MCF 10A (cell line): ENCODE results near the gene PAQR4. TPM values are rescaled to one million over a fixed set of nuclear protein-coding genes. Genes with fewer than 3 reads are reported as not detected.
A peak's percentile ranks its signal among the peaks of the same experiment; 100 is the strongest.

ENCODE experiments used
- BruUV-seq: library from RNA; stranded (reverse); fragments of 400-500 nt; replicated peaks from 2 replicates; lab custom pipeline; 2021; lab: Mats Ljungman, UMichigan
- CTCF ChIA-PET: fragments of 300-600 bp; sonication (Branson Sonifier 250); formaldehyde crosslinking; extraction: SDS; loops from one replicate; lab custom pipeline; 2021; ENCODE audit warnings: antibody characterized with exemption, inconsistent platforms; lab: Yijun Ruan, JAX
- POLR2A ChIA-PET: fragments of 300-600, 350-650 bp; sonication (Branson Sonifier 250); formaldehyde crosslinking; extraction: SDS; loops from one replicate; lab custom pipeline; 2020; ENCODE audit warnings: antibody characterized with exemption, inconsistent platforms; lab: Yijun Ruan, JAX
- DNase-seq: peaks from one replicate; pipeline ENCODE4 v3.0.0-alpha.2; 2018; ENCODE audit not compliant: unreplicated experiment
- H3K27ac Mint-ChIP-seq: one replicate; pipeline ENCODE4 v1.8.0; 2022; ENCODE audit warnings: mild to moderate bottlenecking, low read depth, mixed read lengths; ENCODE audit not compliant: unreplicated experiment
- H3K27me3 Mint-ChIP-seq: one replicate; pipeline ENCODE4 v1.8.0; 2022; ENCODE audit warnings: mixed read lengths; ENCODE audit not compliant: insufficient read depth, unreplicated experiment
- H3K36me3 Mint-ChIP-seq: one replicate; pipeline ENCODE4 v1.8.0; 2022; ENCODE audit warnings: mild to moderate bottlenecking, moderate library complexity, mixed read lengths; ENCODE audit not compliant: insufficient read depth, unreplicated experiment
- H3K4me1 Mint-ChIP-seq: one replicate; pipeline ENCODE4 v1.8.0; 2022; ENCODE audit warnings: mixed read lengths; ENCODE audit not compliant: insufficient read depth, unreplicated experiment
- H3K4me3 Mint-ChIP-seq: one replicate; pipeline ENCODE4 v1.8.0; 2022; ENCODE audit warnings: mild to moderate bottlenecking, moderate library complexity, mixed read lengths; ENCODE audit not compliant: unreplicated experiment
- H3K9me3 Mint-ChIP-seq: one replicate; pipeline ENCODE4 v1.8.0; 2022; ENCODE audit warnings: mixed read lengths; ENCODE audit not compliant: unreplicated experiment
- CTCF ChIP-seq: fragments of 200-600 bp; IDR thresholded peaks from one replicate; pipeline ENCODE4 v1.8.0; 2022; ENCODE audit warnings: antibody characterized with exemption, mild to moderate bottlenecking; ENCODE audit not compliant: unreplicated experiment
- intact Hi-C: fragments of 100-400 bp; cut with micrococcal nuclease; formaldehyde crosslinking; loops from 2 replicates; pipeline ENCODE4 v1.14.1; 2022
- total RNA-seq: library from RNA; stranded (reverse); gene quantifications from 2 replicates; pipeline ENCODE4 v1.2.3, GENCODE V29; 2022

Gene PAQR4
- total RNA-seq, 1 experiment from 2014 or later, result 7.9 TPM

GRCh38 chr16:2955779-2956578 is 13.2 kb upstream of the PAQR4 start:
- no peak for DNase-seq
- Mint-ChIP-seq H3K9me3 (no peaks in the 10 kb centered on the region), H3K4me3 (no peak overlapping the region), H3K27ac (no peak overlapping the region), H3K36me3 (no peaks in the 10 kb centered on the region), H3K4me1 (peaks cover 9% of the 10 kb centered on the region), H3K27me3 (peaks cover 11% of the 10 kb centered on the region)
- no TSS peak for BruUV-seq
- ChIA-PET POLR2A (no interaction called here), CTCF (interaction anchor here (0.7 kb wide), 1 partner anchor 16 kb away, joined by 3 read pairs; no protein-coding TSS in a partner anchor)
- TF ChIP-seq CTCF, result no peak
- intact Hi-C loops, result no loop called here

GRCh38 chr16:2956579-2956956 is 12.6 kb upstream of the PAQR4 start:
- no peak for DNase-seq
- ChIA-PET CTCF (interaction anchor here (0.7 kb wide), 1 partner anchor 16 kb away, joined by 3 read pairs; no protein-coding TSS in a partner anchor), POLR2A (no interaction called here)
- no peak for TF ChIP-seq CTCF
- no TSS peak for BruUV-seq
- Mint-ChIP-seq H3K9me3 (no peaks in the 10 kb centered on the region), H3K27me3 (peaks cover 11% of the 10 kb centered on the region), H3K36me3 (no peaks in the 10 kb centered on the region), H3K4me3 (no peak overlapping the region), H3K27ac (no peak overlapping the region), H3K4me1 (peaks cover 9% of the 10 kb centered on the region)
- intact Hi-C loops, result no loop called here

- ChIA-PET CTCF (interaction anchor here (1.2 kb wide), 1 partner anchor 16 kb away, joined by 3 read pairs; no protein-coding TSS in a partner anchor), POLR2A (interaction anchor here (1.0 kb wide), 1 partner anchor 8 kb away, joined by 3 read pairs; no protein-coding TSS in a partner anchor)
- BruUV-seq, result no TSS peak
- H3K27me3 Mint-ChIP-seq, result peaks cover 11% of the 10 kb centered on the region
- H3K9me3 Mint-ChIP-seq, result no peaks in the 10 kb centered on the region
- H3K36me3 Mint-ChIP-seq, result no peaks in the 10 kb centered on the region
- TF ChIP-seq CTCF, result no peak
- peaks cover 5% of the 10 kb centered on the region for H3K4me1 Mint-ChIP-seq
- H3K27ac Mint-ChIP-seq, result no peak overlapping the region
- H3K4me3 Mint-ChIP-seq, result no peak overlapping the region
- intact Hi-C loops, result no loop called here
- DNase-seq, result no peak
Observed at GRCh38 chr16:2959206-2959605, 9.9 kb upstream of the PAQR4 start.

DNA sequence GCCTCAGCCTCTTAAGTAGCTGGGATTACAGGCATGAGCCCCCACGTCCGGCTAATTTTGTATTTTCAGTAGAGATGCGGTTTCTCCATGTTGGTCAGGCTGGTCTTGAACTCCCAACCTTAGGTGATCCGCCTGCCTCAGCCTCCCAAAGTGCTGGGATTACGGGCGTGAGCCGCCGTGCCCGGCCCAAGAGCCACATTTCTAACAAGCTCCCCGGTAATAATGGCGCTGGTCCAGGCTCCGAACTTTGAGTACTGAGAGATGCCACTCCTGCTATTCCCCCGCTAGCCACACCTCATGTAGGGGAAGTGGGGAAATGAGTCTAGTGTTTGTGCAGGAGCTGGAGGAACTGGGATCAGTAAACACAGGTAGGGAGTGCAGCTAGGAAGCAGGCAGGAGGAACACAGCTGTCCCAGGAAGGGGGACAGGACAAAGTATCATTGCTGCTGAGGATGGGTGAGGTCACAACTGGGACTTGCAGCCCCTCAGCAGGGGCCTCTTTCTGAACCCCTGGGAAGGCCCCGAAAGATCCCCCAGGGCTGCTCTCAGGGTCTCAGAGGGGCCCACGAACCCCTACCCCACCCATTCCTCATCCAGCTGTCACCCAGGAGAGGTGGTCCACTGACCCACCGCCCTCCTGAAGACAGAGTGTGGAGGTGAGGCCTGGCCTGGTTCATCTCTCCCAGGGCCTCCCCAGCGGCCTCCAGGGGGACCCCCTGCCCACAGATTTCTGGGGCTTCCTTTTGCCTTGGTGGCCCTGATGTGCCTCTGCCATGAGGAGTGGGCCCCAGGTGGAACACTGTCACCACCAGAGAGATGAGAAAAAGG is 8.8 kb upstream of the PAQR4 start:
- Mint-ChIP-seq H3K9me3 (no peaks in the 10 kb centered on the region), H3K27me3 (peaks cover 11% of the 10 kb centered on the region), H3K4me1 (peaks cover 5% of the 10 kb centered on the region), H3K27ac (peak overlapping the region; percentile 4), H3K36me3 (no peaks in the 10 kb centered on the region), H3K4me3 (no peak overlapping the region)
- ChIA-PET POLR2A (interaction anchor here (0.7 to 1.0 kb wide), 2 partner anchors 10 to 20 kb away, joined by 3 read pairs; no protein-coding TSS in a partner anchor), CTCF (interaction anchor here (0.6 to 0.9 kb wide), 3 partner anchors 24 to 25 kb away, joined by 3 read pairs; no protein-coding TSS in a partner anchor)
- DNase-seq, result no peak
- BruUV-seq, result no TSS peak
- intact Hi-C loops, result no loop called here
- TF ChIP-seq CTCF, result no peak
